Chondrocyte (in vitro differentiated cells): ENCODE measurements around the gene ARMC8. TPM values are rescaled to one million over a fixed set of nuclear protein-coding genes. Genes with fewer than 3 reads are reported as not detected.

ENCODE experiments used
- DNase-seq: peaks from one replicate; pipeline ENCODE4 v3.0.0; 2021; ENCODE audit warnings: mixed read lengths, low spot score
- H3K27ac Mint-ChIP-seq: one replicate; pipeline ENCODE4 v1.8.0; 2021; ENCODE audit warnings: mild to moderate bottlenecking, moderate library complexity, mixed read lengths; ENCODE audit not compliant: unreplicated experiment
- H3K27me3 Mint-ChIP-seq: 2 replicates; pipeline ENCODE4 v1.8.0; 2021; ENCODE audit warnings: low read depth, mixed read lengths
- H3K36me3 Mint-ChIP-seq: 2 replicates; pipeline ENCODE4 v1.8.0; 2021; ENCODE audit warnings: low read depth, mixed read lengths
- H3K4me1 Mint-ChIP-seq: 2 replicates; pipeline ENCODE4 v1.8.0; 2021; ENCODE audit warnings: low read depth, mild to moderate bottlenecking, mixed read lengths
- H3K4me3 Mint-ChIP-seq: one replicate; pipeline ENCODE4 v1.8.0; 2021; ENCODE audit warnings: mild to moderate bottlenecking, moderate library complexity, mixed read lengths; ENCODE audit not compliant: unreplicated experiment
- H3K9me3 Mint-ChIP-seq: 2 replicates; pipeline ENCODE4 v1.8.0; 2021; ENCODE audit warnings: low read depth, mixed read lengths
- total RNA-seq: library from RNA; stranded (reverse); gene quantifications from 3 replicates; pipeline ENCODE4 v1.2.1, GENCODE V29; 2021
- TF ChIP-seq, protein P1 (sequence below): fragments of 200-600 bp; sonication (generic); IDR thresholded peaks from 2 replicates; pipeline ENCODE4 v1.5.0; 2021; ENCODE audit warnings: antibody characterized with exemption, mild to moderate bottlenecking, moderate library complexity

ARMC8 gene
- total RNA-seq, 1 donor from 2014 or later = 34.2 TPM

GRCh38 chr3:138220242-138220641 is 33.1 kb downstream of the ARMC8 start:
- TF ChIP-seq, protein P1, sequence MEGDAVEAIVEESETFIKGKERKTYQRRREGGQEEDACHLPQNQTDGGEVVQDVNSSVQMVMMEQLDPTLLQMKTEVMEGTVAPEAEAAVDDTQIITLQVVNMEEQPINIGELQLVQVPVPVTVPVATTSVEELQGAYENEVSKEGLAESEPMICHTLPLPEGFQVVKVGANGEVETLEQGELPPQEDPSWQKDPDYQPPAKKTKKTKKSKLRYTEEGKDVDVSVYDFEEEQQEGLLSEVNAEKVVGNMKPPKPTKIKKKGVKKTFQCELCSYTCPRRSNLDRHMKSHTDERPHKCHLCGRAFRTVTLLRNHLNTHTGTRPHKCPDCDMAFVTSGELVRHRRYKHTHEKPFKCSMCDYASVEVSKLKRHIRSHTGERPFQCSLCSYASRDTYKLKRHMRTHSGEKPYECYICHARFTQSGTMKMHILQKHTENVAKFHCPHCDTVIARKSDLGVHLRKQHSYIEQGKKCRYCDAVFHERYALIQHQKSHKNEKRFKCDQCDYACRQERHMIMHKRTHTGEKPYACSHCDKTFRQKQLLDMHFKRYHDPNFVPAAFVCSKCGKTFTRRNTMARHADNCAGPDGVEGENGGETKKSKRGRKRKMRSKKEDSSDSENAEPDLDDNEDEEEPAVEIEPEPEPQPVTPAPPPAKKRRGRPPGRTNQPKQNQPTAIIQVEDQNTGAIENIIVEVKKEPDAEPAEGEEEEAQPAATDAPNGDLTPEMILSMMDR = no peak
- H3K9me3 Mint-ChIP-seq = no peaks in the 10 kb centered on the region
- no peak for DNase-seq
- H3K4me3 Mint-ChIP-seq = no peak overlapping the region
- peaks cover 39% of the 10 kb centered on the region for H3K4me1 Mint-ChIP-seq
- H3K27ac Mint-ChIP-seq = no peak overlapping the region
- H3K36me3 Mint-ChIP-seq = peaks cover 6% of the 10 kb centered on the region
- H3K27me3 Mint-ChIP-seq = no peaks in the 10 kb centered on the region

- no peaks in the 10 kb centered on the region for H3K27me3 Mint-ChIP-seq
- no peak overlapping the region for H3K27ac Mint-ChIP-seq
- TF ChIP-seq, protein P1 = no peak
- H3K4me3 Mint-ChIP-seq = no peak overlapping the region
- peaks cover 11% of the 10 kb centered on the region for H3K36me3 Mint-ChIP-seq
- peaks cover 39% of the 10 kb centered on the region for H3K4me1 Mint-ChIP-seq
- no peaks in the 10 kb centered on the region for H3K9me3 Mint-ChIP-seq
- no peak for DNase-seq
These were observed 33.7 kb downstream of the ARMC8 start for GRCh38 chr3:138220788-138221187.

GRCh38 chr3:138222131-138222941 is 35.2 kb downstream of the ARMC8 start:
- Mint-ChIP-seq H3K27me3 (no peaks in the 10 kb centered on the region), H3K4me1 (peaks cover 48% of the 10 kb centered on the region), H3K4me3 (no peak overlapping the region), H3K36me3 (peaks cover 11% of the 10 kb centered on the region), H3K9me3 (no peaks in the 10 kb centered on the region), H3K27ac (no peak overlapping the region)
- TF ChIP-seq, protein P1 = no peak
- no peak for DNase-seq

GRCh38 chr3:138222942-138223287 is 35.8 kb downstream of the ARMC8 start:
- no peak overlapping the region for H3K4me3 Mint-ChIP-seq
- no peaks in the 10 kb centered on the region for H3K9me3 Mint-ChIP-seq
- no peaks in the 10 kb centered on the region for H3K27me3 Mint-ChIP-seq
- DNase-seq = no peak
- TF ChIP-seq, protein P1 = no peak
- peaks cover 51% of the 10 kb centered on the region for H3K4me1 Mint-ChIP-seq
- H3K27ac Mint-ChIP-seq = no peak overlapping the region
- H3K36me3 Mint-ChIP-seq = peaks cover 11% of the 10 kb centered on the region

- peak overlapping the region; percentile 92 for H3K27ac Mint-ChIP-seq
- peaks cover 2% of the 10 kb centered on the region for H3K9me3 Mint-ChIP-seq
- no peak overlapping the region for H3K4me3 Mint-ChIP-seq
- no peak for DNase-seq
- peaks cover 21% of the 10 kb centered on the region for H3K36me3 Mint-ChIP-seq
- TF ChIP-seq, protein P1 = no peak
- H3K27me3 Mint-ChIP-seq = no peaks in the 10 kb centered on the region
- H3K4me1 Mint-ChIP-seq = peaks cover 30% of the 10 kb centered on the region
These were observed 40.5 kb downstream of the ARMC8 start for GRCh38 chr3:138227650-138228049.
